GM12878 (cell line): ENCODE data around the gene ADCYAP1R1. TPM values are rescaled to one million over a fixed set of nuclear protein-coding genes. Genes with fewer than 3 reads are reported as not detected.

Source experiments
- ATAC-seq: fragments of 200-7000 bp; cut with Tn5 transposase; 3 replicates; pipeline ENCODE4 v1.9.1; 2020; ENCODE audit warnings: mild to moderate bottlenecking, moderate library complexity
- BruUV-seq: library from RNA; stranded (reverse); fragments of 400-500 nt; replicated peaks from 2 replicates; lab custom pipeline; 2021; lab: Mats Ljungman, UMichigan
- CTCF ChIA-PET: fragments of 300-600 bp; sonication (Branson Sonifier 250); formaldehyde crosslinking; extraction: SDS; loops from one replicate; lab custom pipeline; 2021; ENCODE audit warnings: inconsistent platforms; lab: Yijun Ruan, JAX
- POLR2A ChIA-PET: fragments of 350-600 bp; formaldehyde crosslinking; extraction: SDS; loops from one replicate; lab custom pipeline; 2021; ENCODE audit warnings: inconsistent platforms; lab: Charles Lee
- RAD21 ChIA-PET: fragments of 300-600 bp; sonication (Branson Sonifier 250); formaldehyde crosslinking; loops from one replicate; lab custom pipeline; 2023; ENCODE audit warnings: antibody characterized with exemption; ENCODE audit not compliant: unreplicated experiment; lab: Charles Lee
- SMC1A ChIA-PET: fragments of 300-600 bp; sonication (Branson Sonifier 250); formaldehyde crosslinking; loops from one replicate; lab custom pipeline; 2023; ENCODE audit not compliant: unreplicated experiment, uncharacterized antibody; lab: Charles Lee
- DNase-seq: peaks from one replicate; pipeline ENCODE4 v3.0.0-alpha.2; 2011; ENCODE audit warnings: low read depth, low spot score
- FAIRE-seq: peaks from 3 replicates; lab custom pipeline; 2011; peaks lifted over from hg19 to GRCh38; lab: Jason Lieb, UNC
- H2AFZ ChIP-seq: 2 replicates; pipeline ENCODE4 v1.6.0; 2011; ENCODE audit warnings: low read depth, low read length, control low read depth; ENCODE audit not compliant: control insufficient read depth
- H3K27ac ChIP-seq: 2 replicates; pipeline ENCODE4 v1.5.1; 2011; ENCODE audit warnings: control low read depth; ENCODE audit not compliant: control insufficient read depth, insufficient read depth
- H3K27me3 ChIP-seq, 2 experiments: replicated peaks in 1 of 2; 2 replicates each; pipeline versions ENCODE4 v1.6.0 to v1.6.1; 2011; ENCODE audit warnings: low read length in 1 of 2; ENCODE audit not compliant: control insufficient read depth in 2 of 2, insufficient read depth in 2 of 2
- H3K36me3 ChIP-seq, 2 experiments: 2 replicates each; pipeline ENCODE4 v1.5.1; 2011; ENCODE audit warnings: low read length in 1 of 2; ENCODE audit not compliant: control insufficient read depth in 2 of 2, insufficient read depth in 2 of 2
- H3K4me1 ChIP-seq: 2 replicates; pipeline ENCODE4 v1.6.1; 2011; ENCODE audit warnings: mild to moderate bottlenecking, low read length, moderate library complexity, mixed read lengths; ENCODE audit not compliant: control insufficient read depth, insufficient read depth
- H3K4me2 ChIP-seq: 2 replicates; pipeline ENCODE4 v1.6.0; 2011; ENCODE audit warnings: control low read depth; ENCODE audit not compliant: control insufficient read depth, insufficient read depth
- H3K4me3 ChIP-seq: fragments of 200-600 bp; sonication (generic); 2 replicates; pipeline ENCODE4 v1.5.1; 2016
- H3K79me2 ChIP-seq: 2 replicates; pipeline ENCODE4 v1.6.0; 2011; ENCODE audit warnings: low read length; ENCODE audit not compliant: control insufficient read depth, insufficient read depth
- H3K9ac ChIP-seq: 2 replicates; pipeline ENCODE4 v1.8.0; 2011; ENCODE audit warnings: low read length, control low read depth, mixed read lengths; ENCODE audit not compliant: control insufficient read depth, insufficient read depth
- H3K9me3 ChIP-seq: replicated peaks from 3 replicates; pipeline ENCODE4 v1.5.1; 2011; ENCODE audit warnings: mild to moderate bottlenecking, low read length; ENCODE audit not compliant: control insufficient read depth, insufficient read depth
- H4K20me1 ChIP-seq: 2 replicates; pipeline ENCODE4 v1.6.0; 2011; ENCODE audit not compliant: control insufficient read depth, insufficient read depth
- ATF3 ChIP-seq: IDR thresholded peaks from 2 replicates; pipeline ENCODE4 v1.6.1; 2011; ENCODE audit warnings: low read depth, mild to moderate bottlenecking, low read length, moderate library complexity, borderline replicate concordance; ENCODE audit errors: extremely low read depth
- BCLAF1 ChIP-seq: fragments of 450-650 bp; IDR thresholded peaks from 2 replicates; pipeline ENCODE4 v1.6.1; 2017; ENCODE audit warnings: antibody characterized with exemption, mild to moderate bottlenecking, moderate library complexity
- CTCF ChIP-seq, 3 experiments: IDR thresholded peaks in 2 of 3; conservative IDR thresholded peaks in 1 of 3; 2 replicates each; pipeline ENCODE4 v1.5.1; 2011; ENCODE audit warnings: low read depth in 3 of 3, low read length in 3 of 3, mild to moderate bottlenecking in 3 of 3, control low read depth in 2 of 3, moderate library complexity in 2 of 3, inconsistent platforms in 1 of 3, mixed read lengths in 1 of 3; ENCODE audit not compliant: control insufficient read depth in 2 of 3, insufficient read depth in 1 of 3; ENCODE audit errors: extremely low read depth in 1 of 3
- MAX ChIP-seq: IDR thresholded peaks from 2 replicates; pipeline ENCODE4 v1.6.1; 2012; ENCODE audit warnings: low read depth, low read length, improper control_type of control experiment
- MYB ChIP-seq: fragments of 150-350 bp; IDR thresholded peaks from 2 replicates; pipeline ENCODE4 v1.6.1; 2014; ENCODE audit warnings: mild to moderate bottlenecking, low read depth, low read length, borderline replicate concordance
- NFYA ChIP-seq: IDR thresholded peaks from 2 replicates; pipeline ENCODE4 v1.6.1; 2011; ENCODE audit warnings: low read depth, mild to moderate bottlenecking, low read length, improper control_type of control experiment, borderline replicate concordance
- NR2C2 ChIP-seq: IDR thresholded peaks from 2 replicates; pipeline ENCODE4 v1.6.1; 2011; ENCODE audit warnings: borderline replicate concordance, low read depth; ENCODE audit not compliant: control insufficient read depth, insufficient read length
- PAX5 ChIP-seq: IDR thresholded peaks from 2 replicates; pipeline ENCODE4 v1.6.1; 2011; ENCODE audit warnings: low read depth, low read length, borderline replicate concordance
- PBX3 ChIP-seq: IDR thresholded peaks from 2 replicates; pipeline ENCODE4 v1.6.1; 2011; ENCODE audit warnings: mild to moderate bottlenecking, low read depth, low read length, moderate library complexity; ENCODE audit not compliant: insufficient replicate concordance
- PML ChIP-seq: IDR thresholded peaks from 2 replicates; pipeline ENCODE4 v1.6.1; 2012; ENCODE audit warnings: low read length, inconsistent platforms
- RAD51 ChIP-seq: fragments of 450-650 bp; IDR thresholded peaks from 2 replicates; pipeline ENCODE4 v1.6.1; 2016; ENCODE audit warnings: moderate library complexity, mild to moderate bottlenecking, inconsistent platforms
- SP1 ChIP-seq: IDR thresholded peaks from one replicate; pipeline ENCODE4 v1.6.1; 2011; ENCODE audit warnings: low read depth, low read length
- TAF1 ChIP-seq: IDR thresholded peaks from 2 replicates; pipeline ENCODE4 v1.6.1; 2011; ENCODE audit warnings: mild to moderate bottlenecking, low read depth, low read length, borderline replicate concordance
- YY1 ChIP-seq: IDR thresholded peaks from 2 replicates; pipeline ENCODE4 v1.6.1; 2011; ENCODE audit warnings: low read depth, mild to moderate bottlenecking, low read length
- WGBS: methylation state at CpG from one replicate; pipeline ENCODE4 v1.1.6; 2016; ENCODE audit warnings: low lambda C conversion rate; ENCODE audit not compliant: insufficient replicate concordance, insufficient coverage; ENCODE audit errors: missing lambda C conversion rate; 5-methylcytosine and 5-hydroxymethylcytosine counted together
- in situ Hi-C: fragments of 300-500 bp; cut with MboI; formaldehyde crosslinking; loops from 9 replicates; pipeline ENCODE4 v1.14.3; 2018; ENCODE audit warnings: mixed read lengths
- intact Hi-C: fragments of 100-400 bp; cut with micrococcal nuclease; formaldehyde crosslinking; loops from one replicate; pipeline ENCODE4 v1.14.2; 2022; ENCODE audit not compliant: unreplicated experiment
- polyA plus RNA-seq, 11 experiments: library from polyadenylated mRNA; depleted of rRNA in 4 of 11; unstranded in 6 of 11; stranded (reverse) in 5 of 11; fragments of >200 nt; fragmentation: Nextera tagmentation in 4 of 11; fragmentation: Illumina TruSeq in 1 of 11; extraction: Ambion mirVana in 4 of 11; extraction: Trizol in 1 of 11; gene quantifications; 1 replicate in 1 of 11; 2 replicates in 10 of 11; pipeline versions ENCODE4 v1.2.1 to v1.2.3, GENCODE V29; 2011 to 2016; ENCODE audit warnings: inconsistent platforms in 2 of 11, missing spikeins in 2 of 11, low read depth in 1 of 11
- total RNA-seq, 4 experiments: library from RNA; depleted of rRNA in 3 of 4; stranded (reverse); fragments of >200 nt in 3 of 4; fragmentation: Illumina TruSeq in 1 of 4; extraction: Trizol in 1 of 4; gene quantifications; 2 replicates each; pipeline versions ENCODE4 v1.2.1 to v1.2.3, GENCODE V29; 2013 to 2021

ADCYAP1R1 gene
- total and polyA plus RNA-seq, 10 of the 15 experiments (the other 5 are each of a cell fraction or from before 2014, with no cell fraction given), result not detected

GRCh38 chr7:31069860-31070555, 17.9 kb downstream of the ADCYAP1R1 start (continued):
- TF ChIP-seq CTCF (IDR thresholded peaks at IDR 0.05 in 2 of 3, conservative IDR thresholded peaks at IDR 0.05 in 1 of 3; ENCODE audit: control insufficient read depth in 2 of 3, extremely low read depth in 1 of 3, insufficient read depth in 1 of 3, low read depth in 3 of 3, low read length in 3 of 3), result no peak

GRCh38 chr7:31070991-31071644, 19.0 kb downstream of the ADCYAP1R1 start:
- DNase-seq (no peak), ATAC-seq (no peak), FAIRE-seq (no peak)
- Histone ChIP-seq H3K36me3 (no peaks in the 10 kb centered on the region), H3K9me3 (no peaks in the 10 kb centered on the region), H3K4me2 (no peak overlapping the region), H2AFZ (no peak overlapping the region), H3K9ac (no peak overlapping the region), H3K27ac (no peak overlapping the region), H3K27me3 (peaks cover 0 to 12% of the 10 kb centered on the region in 2 experiments; a peak in 3 of 4 replicates), H4K20me1 (no peaks in the 10 kb centered on the region), H3K4me1 (no peaks in the 10 kb centered on the region), H3K79me2 (no peaks in the 10 kb centered on the region), H3K4me3 (no peak overlapping the region)
- intact Hi-C loops, result no loop called here
- ChIA-PET POLR2A (no interaction called here), CTCF (no interaction called here), RAD21 (no interaction called here), SMC1A (no interaction called here)
- in situ Hi-C loops, result no loop called here
- no TSS peak for BruUV-seq
- WGBS, result 16% methylated on average over 8 of the region's 8 CpGs
- no peak for TF ChIP-seq MYB
- TF ChIP-seq RAD51, result no peak
- no peak for TF ChIP-seq PBX3
- no peak for TF ChIP-seq TAF1
- TF ChIP-seq SP1, result no peak
- TF ChIP-seq NR2C2, result no peak
- TF ChIP-seq PML, result no peak
- no peak for TF ChIP-seq NFYA
- TF ChIP-seq PAX5, result no peak
- no peak for TF ChIP-seq ATF3
- TF ChIP-seq MAX, result no peak
- no peak for TF ChIP-seq YY1
- no peak for TF ChIP-seq BCLAF1
